ENCODE data around the gene MCF2L2.
"Not testable (repeated sequence)": the region's sequence is repeated elsewhere in the genome, so short reads cannot be mapped to it uniquely, and the experiment has no call there.

MCF2L2 gene

GRCh38 chr3:183178833-183179549, 249.4 kb downstream of the MCF2L2 start:
- peak; percentile 54 for TF ChIP-seq CTCF (IDR thresholded peaks at IDR 0.05; ENCODE audit: control extremely low read depth, extremely low read depth, low read depth, missing control alignments)
- CTCF ChIA-PET, result interaction anchor here (1.0 to 2.8 kb wide), 8 partner anchors 14 to 213 kb away, joined by 3 to 18 read pairs (median 5); partner anchors contain the start of gene LAMP3
- DNase-seq (ENCODE audit: extremely low spot score), result peak; percentile 69
- POLR2A ChIA-PET, result interaction anchor here (0.5 kb wide), 1 partner anchor 28 kb away, joined by 3 read pairs; no protein-coding TSS in a partner anchor

- ChIA-PET POLR2A (interaction anchor here (0.5 kb wide), 1 partner anchor 28 kb away, joined by 3 read pairs; no protein-coding TSS in a partner anchor), CTCF (interaction anchor here (1.4 to 2.8 kb wide), 7 partner anchors 13 to 213 kb away, joined by 4 to 18 read pairs (median 5); partner anchors contain the start of gene LAMP3)
- no peak for TF ChIP-seq CTCF (IDR thresholded peaks at IDR 0.05; ENCODE audit: control extremely low read depth, extremely low read depth, low read depth, missing control alignments)
- DNase-seq (ENCODE audit: extremely low spot score), result no peak
Measured at GRCh38 chr3:183178512-183178832, 249.9 kb downstream of the MCF2L2 start.

- CTCF ChIA-PET, result no interaction called here
- POLR2A ChIA-PET, result no interaction called here
- no peak for TF ChIP-seq CTCF (IDR thresholded peaks at IDR 0.05; ENCODE audit: control extremely low read depth, extremely low read depth, low read depth, missing control alignments)
- DNase-seq (ENCODE audit: extremely low spot score), result no peak
Measured at GRCh38 chr3:183172051-183172639, 256.3 kb downstream of the MCF2L2 start.

- POLR2A ChIA-PET; DNase-seq (ENCODE audit: extremely low spot score); CTCF ChIA-PET: not testable (repeated sequence)
Measured at GRCh38 chr3:183167975-183168374, 260.4 kb downstream of the MCF2L2 start.

- no peak for TF ChIP-seq CTCF (IDR thresholded peaks at IDR 0.05; ENCODE audit: control extremely low read depth, extremely low read depth, low read depth, missing control alignments)
- DNase-seq (ENCODE audit: extremely low spot score), result no peak
- CTCF ChIA-PET, result interaction anchor here (1.4 kb wide), 1 partner anchor 222 kb away, joined by 3 read pairs; no protein-coding TSS in a partner anchor
- POLR2A ChIA-PET, result no interaction called here
Measured at GRCh38 chr3:183163563-183163962, 264.9 kb downstream of the MCF2L2 start.

- CTCF ChIA-PET, result interaction anchor here (1.1 to 2.3 kb wide), 8 partner anchors 17 to 224 kb away, joined by 3 to 8 read pairs (median 4); no protein-coding TSS in a partner anchor
- DNase-seq (ENCODE audit: extremely low spot score), result peak; percentile 79
- peak; percentile 1 for TF ChIP-seq CTCF (IDR thresholded peaks at IDR 0.05; ENCODE audit: control extremely low read depth, extremely low read depth, low read depth, missing control alignments)
- POLR2A ChIA-PET, result interaction anchor here (0.7 kb wide), 1 partner anchor 249 kb away, joined by 4 read pairs; no protein-coding TSS in a partner anchor
Measured at GRCh38 chr3:183161552-183162336, 266.7 kb downstream of the MCF2L2 start.
